ENCODE measurements around the gene ZNF37A. TPM values are rescaled to one million over a fixed set of nuclear protein-coding genes. Genes with fewer than 3 reads are reported as not detected.
"Not testable (repeated sequence)": the region's sequence is repeated elsewhere in the genome, so short reads cannot be mapped to it uniquely, and the experiment has no call there.

The ZNF37A gene
- 5.7 and 6.5 TPM in 2 replicates for total RNA-seq

DNA sequence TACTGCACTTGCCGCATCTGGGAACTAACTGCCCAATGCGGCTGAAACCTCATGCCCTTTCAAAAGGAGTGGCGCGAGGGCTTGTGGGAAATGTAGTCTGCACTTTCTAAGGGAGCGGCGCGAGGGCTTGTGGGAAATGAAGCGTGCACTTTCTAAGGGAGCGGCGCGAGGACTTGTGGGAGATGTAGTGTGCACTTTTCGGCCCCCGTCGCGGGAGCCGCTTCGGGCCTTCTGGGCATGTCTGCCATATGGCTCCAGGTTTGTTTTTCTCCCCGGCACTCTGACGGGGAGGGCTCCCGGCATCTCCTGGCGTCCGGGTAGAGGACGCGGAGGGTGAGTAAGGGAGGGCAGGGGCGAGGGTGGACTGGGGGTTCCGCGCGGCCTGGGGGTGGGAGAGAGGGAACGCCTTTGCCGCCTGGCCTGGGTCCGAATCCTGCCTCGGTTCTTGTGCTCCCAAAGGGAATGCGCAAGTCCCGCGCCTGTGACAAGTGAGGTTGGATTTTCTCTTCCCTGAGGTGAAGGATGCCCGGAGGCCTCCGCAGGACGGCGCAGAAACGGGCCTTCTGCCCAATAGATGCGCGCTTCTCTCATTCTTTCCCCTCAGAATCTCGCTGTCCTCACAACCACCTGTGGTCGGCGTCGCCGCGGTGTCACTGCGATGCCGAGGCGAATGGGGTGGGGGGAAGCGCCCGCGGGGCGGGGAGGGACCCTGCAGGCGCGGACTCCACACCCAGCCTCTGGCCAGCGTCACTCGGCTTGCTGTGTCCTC, at the start of gene ZNF37A:
Gene ZNF37A (plus strand): TSS at position 180 of the 769 bp plus-strand sequence. CDS start 2,281 bp downstream, outside the sequence.
- peak; percentile 97 to 98 for DNase-seq (ENCODE audit: low read depth in 2 of 2)

DNA sequence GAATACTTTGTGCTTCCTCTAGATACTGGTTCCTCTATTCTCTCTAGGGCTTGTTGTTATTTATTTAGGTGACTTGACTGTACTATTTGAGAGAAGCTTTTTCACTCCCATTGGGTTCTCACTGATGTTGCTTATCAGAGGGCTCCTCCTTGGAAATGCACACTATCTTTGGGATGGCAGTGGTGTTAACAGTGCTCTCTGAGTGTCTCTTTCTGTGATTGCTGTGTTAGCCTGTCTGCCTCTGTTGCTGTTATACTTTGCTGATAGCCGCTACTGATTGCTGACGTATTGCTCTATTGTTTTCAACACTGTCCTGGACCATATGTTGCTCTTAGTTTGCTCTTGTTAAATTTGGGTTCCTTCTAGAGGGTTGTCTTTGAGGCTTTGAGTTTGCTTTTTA, 49.0 kb upstream of the ZNF37A start:
- no peak for DNase-seq (ENCODE audit: low read depth in 2 of 2)

DNA sequence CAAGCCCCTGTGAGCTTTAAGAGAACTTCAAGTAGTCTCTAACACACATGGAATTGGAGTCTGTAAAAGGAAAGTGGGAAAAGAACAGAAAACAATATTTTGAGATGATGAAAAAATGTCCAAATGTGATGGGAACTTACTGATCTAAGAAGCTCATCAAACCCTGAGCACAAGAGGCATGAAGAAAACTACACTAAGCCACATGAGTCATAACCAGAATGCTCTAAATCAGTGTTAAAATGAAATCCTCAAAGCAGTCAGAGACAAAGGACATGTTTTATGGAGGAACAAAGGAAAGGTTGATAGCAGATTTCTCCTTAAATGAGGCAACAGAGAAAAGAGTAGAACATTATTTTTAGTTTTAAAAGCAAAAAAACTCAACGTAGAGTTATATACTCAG, 46.5 kb upstream of the ZNF37A start:
- DNase-seq (ENCODE audit: low read depth in 2 of 2), result no peak

DNA sequence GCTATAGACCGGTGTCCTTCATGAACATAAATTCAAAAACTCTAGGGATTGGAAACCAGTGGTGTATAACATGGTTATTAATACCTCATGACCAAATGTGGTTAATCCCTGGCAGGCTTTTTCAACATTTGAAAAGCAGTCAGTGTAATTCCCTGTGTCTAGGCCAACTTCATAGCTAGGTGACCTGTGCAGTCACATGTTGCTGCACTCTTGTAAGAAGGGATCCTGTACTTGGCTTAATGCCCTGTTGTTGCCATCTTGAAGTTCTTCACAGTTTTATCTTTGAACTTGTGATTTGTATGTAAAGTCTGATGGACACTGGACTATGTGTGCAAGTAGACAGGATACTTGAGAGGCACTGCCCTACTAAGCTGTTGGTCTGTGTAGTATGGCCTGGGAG, 43.9 kb upstream of the ZNF37A start:
- DNase-seq (ENCODE audit: low read depth in 2 of 2), result no peak

DNA sequence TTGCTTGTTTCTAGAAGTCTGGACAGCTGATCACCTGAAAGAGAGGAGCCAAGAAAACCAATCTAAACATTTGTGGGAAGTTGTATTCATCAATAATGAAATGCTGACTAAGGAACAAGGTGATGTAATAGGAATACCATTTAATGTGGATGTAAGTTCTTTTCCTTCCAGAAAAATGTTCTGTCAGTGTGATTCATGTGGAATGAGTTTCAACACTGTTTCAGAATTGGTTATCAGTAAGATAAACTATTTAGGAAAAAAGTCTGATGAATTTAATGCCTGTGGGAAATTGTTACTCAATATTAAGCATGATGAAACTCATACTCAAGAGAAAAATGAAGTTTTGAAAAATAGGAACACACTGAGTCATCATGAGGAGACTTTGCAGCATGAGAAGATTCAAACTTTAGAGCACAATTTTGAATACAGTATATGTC, 39.8 kb upstream of the ZNF37A start:
- DNase-seq (ENCODE audit: low read depth in 2 of 2), result no peak

DNA sequence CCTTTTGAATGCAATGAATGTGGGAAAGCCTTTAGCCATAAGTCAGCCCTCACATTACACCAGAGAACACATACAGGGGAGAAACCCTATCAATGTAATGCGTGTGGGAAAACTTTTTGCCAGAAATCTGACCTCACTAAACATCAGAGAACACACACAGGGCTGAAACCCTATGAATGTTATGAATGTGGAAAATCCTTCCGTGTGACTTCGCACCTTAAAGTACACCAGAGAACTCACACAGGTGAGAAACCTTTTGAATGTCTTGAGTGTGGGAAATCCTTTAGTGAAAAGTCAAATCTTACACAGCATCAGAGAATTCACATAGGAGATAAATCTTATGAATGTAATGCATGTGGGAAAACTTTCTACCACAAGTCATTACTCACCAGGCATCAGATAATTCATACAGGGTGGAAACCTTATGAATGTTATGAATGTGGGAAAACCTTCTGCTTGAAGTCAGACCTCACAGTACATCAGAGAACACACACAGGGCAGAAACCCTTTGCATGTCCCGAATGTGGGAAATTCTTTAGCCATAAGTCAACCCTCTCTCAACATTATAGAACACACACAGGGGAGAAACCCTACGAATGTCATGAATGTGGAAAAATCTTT, 38.8 kb upstream of the ZNF37A start:
- not testable (repeated sequence) for DNase-seq (ENCODE audit: low read depth in 2 of 2)

DNA sequence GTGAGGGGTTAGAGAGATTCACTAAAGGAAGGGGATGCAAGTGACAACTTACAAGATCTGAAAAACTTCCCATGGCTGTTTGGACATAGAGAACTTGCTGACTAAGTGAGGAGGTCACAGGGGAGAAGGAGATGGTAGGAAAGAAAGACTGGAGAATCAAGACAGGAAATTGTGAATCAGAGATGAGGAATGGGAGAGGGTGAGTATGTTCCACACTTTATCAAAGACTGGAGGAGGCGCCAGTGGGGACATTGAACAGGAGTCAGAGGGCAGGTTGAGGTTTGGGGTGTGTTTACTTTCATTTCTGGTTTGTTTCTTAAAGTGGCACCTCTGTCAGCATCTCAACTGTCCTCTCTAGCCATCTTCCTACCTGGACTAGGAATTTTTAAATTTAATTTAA, 24.5 kb upstream of the ZNF37A start:
- DNase-seq (ENCODE audit: low read depth in 2 of 2), result peak in 1 of 2 donors; percentile 44

DNA sequence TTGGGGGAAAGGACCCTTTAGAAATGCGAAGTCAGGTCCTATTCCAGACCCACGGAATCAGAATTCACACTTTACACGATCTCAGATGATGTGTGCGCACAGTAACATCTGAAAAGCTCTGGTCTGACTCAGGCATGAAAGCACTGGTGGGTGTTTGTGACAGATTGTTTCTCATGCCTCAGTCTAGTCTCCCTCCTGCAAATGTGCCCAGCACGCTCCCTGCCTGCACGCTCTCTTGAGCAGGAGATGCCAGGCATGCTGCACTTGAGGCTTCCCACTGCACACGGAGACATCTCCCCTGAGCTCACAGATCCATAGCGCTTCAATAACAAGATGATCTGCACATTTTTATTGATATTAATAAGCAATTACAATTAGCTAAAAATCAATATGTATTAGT, 23.6 kb upstream of the ZNF37A start:
- no peak for DNase-seq (ENCODE audit: low read depth in 2 of 2)

DNA sequence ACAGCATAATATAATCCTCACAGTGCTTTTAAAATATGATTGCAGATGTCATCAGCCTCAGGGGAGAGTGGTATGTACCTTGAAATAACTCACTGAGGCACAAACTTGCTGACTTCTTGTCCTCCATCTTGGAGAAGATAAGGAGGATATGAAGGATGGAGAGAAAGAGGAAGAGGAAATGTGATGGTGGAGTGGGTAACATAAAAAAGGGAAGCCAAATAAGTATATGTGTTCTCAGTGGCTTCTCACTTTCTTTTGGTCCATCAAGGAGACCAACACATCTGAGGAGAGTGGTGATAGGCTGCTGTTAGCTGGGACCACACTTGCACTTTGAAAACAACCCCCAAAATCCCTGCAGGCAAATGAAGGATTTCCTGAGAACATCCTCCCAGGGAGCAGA, 21.6 kb upstream of the ZNF37A start:
- DNase-seq (ENCODE audit: low read depth in 2 of 2), result no peak

DNA sequence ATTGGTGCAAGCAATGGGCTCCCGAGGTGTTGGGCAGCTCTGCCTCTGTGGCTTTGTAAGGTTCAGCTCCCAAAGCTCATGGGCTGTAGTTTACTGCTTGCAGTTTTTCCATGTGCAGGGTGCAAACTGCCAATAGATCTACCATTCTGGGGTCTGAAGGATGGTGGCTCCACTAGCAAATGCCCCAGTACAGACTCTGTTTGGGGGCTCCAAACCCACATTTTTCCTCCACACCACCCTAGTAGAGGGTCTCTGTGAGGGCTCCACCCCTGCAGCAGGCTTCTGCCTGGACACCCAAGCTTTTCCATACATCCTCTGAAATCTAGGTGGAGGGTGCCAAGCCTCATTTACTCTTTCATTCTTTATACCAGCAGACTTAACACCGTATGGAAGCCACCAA, 17.4 kb upstream of the ZNF37A start:
- DNase-seq (ENCODE audit: low read depth in 2 of 2), result no peak

DNA sequence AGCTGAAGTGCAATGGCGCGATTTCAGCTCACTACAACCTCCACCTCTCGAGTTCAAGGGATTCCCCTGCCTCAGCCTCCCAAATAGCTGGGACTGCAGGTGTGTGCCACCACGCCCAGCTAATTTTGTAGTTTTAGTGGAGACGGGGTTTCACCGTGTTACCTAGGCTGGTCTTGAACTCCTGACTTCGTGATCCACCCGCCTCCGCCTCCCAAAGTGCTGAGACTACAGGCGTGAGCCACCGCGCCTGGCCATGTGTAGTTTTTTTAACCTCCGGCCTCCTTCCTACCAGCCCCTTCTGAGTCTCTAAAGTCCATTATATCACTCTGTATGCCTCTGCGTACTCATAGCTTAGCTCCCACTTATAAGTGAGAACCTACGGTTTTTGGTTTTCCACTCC, 819 bp upstream of the ZNF37A start:
- DNase-seq (ENCODE audit: low read depth in 2 of 2), result not testable (repeated sequence)

DNA sequence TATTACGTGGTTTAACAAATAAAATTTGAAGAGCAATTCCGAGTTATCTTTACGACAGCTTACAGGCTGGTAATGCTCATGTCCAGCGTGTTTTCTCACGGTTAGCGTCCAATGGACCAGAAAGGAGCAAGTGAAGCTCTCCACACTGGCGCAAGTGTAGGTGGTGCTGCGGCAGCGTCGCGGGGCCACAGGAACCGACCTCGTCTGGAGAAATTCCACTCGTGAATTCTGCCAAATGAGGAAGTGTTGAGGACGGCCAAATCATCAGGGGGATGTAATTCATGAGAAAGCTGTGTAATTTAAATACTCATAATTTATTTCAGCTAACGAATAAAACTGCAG, 350 bp upstream of the ZNF37A start:
- no peak for DNase-seq (ENCODE audit: low read depth in 2 of 2)

DNA sequence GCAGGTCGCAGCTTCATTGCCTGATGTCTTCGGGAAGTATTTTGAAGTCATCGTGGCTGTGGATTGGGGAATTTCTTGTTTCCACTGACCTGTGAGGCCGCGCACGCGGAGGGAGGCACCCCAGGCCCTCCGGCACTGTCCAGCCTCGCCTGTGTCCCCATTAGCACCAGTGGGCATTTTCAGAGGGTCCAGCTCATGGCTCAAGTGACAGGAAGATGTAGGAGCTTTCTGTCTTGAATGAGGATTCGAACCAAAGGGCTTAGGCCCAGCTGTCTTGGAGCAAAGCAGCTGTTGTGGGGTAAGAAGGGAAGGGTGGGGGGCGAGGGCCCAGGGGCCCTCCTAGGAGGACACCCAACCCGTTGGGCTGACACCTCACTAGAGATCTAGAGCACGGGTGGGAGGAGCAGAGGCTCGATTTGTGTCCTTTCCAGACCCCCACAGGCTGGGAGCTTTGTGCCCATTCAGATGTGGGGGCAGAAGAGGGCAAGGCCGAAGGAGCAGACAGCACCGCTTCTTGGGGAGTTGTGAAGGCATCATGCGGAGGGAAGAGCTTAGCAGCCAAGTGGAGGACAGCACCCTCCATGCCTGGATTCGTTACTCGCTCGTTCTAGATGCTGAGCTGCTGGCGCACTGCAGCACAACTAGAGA, 914 bp downstream of the ZNF37A start:
- no peak for DNase-seq (ENCODE audit: low read depth in 2 of 2)

DNA sequence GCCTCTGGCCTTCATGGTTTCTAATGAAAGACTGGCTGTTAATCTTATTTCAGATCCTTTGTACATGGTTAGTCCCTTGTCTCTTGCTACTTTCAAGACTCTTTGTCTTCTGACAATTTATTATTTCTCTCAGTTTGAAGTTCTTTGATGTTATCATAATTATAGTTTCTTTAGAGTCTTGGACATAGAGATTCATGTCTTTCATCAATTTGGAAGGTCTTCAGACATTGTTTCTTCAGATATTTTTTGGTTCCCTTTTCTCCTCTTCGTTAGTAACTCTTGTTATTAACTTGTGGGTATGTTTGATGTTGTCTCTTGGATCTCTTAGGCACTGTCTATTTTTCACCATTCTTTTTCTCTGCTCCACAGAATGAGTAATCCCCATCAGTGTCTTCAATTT, 8.7 kb downstream of the ZNF37A start:
- no peak for DNase-seq (ENCODE audit: low read depth in 2 of 2)

DNA sequence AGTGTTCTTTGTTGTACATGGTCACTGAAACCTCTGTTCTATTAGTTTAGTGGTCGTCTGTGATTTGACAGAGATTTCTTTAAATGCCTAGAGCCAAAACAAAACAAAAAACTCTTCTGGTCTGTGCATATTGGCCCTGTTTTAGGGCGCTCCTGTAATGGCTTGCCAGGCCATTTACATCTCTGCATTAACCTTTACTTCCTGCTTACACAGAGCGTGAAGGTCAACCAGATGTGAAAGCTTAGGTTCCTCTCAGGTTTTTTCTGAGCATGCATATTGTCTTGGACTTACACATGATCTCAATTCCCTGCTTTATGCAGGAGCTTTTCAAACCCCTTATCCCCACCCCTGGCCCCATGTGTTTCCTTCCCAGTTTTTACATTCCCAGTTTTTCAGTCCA, 9.6 kb downstream of the ZNF37A start:
- DNase-seq (ENCODE audit: low read depth in 2 of 2), result no peak

DNA sequence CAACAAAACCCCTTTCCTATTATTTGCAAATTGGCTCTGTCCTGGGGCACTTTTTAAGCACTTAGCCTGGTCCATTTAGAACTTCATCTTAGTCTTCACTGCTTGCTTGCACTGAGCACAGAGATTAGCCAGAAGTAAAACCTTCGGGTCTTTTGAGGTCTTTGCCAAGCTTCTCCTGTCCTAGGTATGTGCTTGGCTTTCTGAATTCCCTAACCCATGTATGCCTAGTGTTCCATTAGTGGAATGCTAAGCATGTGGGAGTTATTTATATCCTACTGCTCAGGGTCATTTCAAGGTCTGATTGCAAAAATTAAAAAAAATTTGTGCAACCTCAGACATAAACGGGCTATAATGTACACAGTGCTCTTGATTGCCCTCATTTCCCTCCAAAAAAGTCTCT, 18.0 kb downstream of the ZNF37A start:
- DNase-seq (ENCODE audit: low read depth in 2 of 2), result no peak

DNA sequence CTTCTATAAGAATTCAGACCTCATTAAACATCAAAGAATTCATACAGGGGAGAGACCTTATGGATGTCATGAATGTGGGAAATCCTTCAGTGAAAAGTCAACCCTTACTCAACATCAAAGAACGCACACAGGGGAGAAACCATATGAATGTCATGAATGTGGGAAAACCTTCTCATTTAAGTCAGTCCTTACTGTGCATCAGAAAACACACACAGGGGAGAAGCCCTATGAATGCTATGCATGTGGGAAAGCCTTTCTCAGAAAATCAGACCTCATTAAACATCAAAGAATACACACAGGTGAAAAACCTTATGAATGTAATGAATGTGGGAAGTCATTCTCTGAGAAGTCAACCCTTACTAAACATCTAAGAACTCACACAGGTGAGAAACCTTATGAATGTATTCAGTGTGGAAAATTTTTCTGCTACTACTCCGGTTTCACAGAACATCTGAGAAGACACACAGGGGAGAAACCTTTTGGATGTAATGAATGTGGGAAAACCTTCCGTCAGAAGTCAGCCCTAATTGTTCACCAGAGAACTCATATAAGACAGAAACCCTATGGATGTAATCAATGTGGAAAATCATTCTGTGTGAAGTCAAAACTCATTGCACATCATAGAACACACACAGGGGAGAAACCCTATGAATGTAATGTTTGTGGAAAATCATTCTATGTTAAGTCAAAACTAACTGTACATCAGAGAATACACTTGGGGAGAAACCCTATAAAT, 24.1 kb downstream of the ZNF37A start:
- peak; percentile 18 to 28 for DNase-seq (ENCODE audit: low read depth in 2 of 2)

DNA sequence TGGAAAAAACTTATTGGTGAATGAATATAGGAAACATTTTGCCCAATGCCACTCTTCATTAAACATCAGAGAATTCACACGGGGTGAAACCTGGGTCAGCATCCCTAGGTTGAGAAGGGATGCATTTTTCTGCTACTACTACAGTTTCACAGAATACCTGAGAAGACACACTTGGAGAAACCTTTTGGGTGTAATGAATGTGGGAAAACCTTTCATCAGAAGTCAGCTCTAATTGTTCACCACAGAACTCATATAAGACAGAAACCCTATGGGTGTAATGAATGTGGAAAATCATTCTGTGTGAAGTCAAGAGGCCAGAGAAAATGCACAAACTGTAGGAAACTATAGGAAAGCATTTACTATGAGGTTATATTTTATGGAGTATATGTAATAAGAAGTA, 24.9 kb downstream of the ZNF37A start:
- no peak for DNase-seq (ENCODE audit: low read depth in 2 of 2)

DNA sequence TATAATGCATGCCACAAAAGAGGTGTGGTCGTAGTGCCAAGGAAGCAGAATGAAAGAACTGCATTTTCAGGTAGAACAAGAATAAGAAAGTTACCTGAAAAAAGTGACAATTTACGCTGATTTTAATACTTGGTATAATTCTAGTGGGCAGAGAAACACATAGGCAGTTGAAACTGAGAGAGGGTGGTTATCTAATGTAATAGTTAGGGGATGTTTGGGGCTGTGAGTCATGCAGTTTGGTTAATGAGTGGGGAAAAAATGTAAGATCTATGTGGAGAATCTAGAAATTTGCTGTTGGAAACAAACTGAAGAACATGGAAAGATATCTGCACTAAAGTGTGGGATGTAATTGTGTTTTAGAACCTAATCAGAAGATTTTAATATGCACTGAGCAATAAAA, 33.7 kb downstream of the ZNF37A start:
- DNase-seq (ENCODE audit: low read depth in 2 of 2), result no peak

DNA sequence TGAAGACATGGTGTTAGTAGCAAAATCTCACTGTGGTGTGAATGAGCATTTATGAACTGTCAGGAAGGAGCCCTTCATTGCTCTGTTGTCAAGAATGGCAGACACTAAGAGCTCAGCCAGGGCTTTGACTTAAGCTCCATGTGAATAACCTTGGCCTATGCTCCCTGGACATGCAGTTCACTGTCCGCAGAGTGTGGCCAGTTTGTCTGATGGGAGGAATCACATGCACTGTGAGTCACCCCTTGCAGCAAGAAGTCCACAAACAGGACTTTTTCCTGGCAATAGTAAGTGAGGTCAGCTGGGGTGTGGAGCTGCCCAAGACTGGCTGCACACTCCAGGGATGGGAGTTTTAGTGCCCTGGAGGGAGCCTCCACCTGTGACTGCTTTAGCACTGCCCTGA, 49.5 kb downstream of the ZNF37A start:
- DNase-seq (ENCODE audit: low read depth in 2 of 2), result peak in 1 of 2 donors; percentile 5

DNA sequence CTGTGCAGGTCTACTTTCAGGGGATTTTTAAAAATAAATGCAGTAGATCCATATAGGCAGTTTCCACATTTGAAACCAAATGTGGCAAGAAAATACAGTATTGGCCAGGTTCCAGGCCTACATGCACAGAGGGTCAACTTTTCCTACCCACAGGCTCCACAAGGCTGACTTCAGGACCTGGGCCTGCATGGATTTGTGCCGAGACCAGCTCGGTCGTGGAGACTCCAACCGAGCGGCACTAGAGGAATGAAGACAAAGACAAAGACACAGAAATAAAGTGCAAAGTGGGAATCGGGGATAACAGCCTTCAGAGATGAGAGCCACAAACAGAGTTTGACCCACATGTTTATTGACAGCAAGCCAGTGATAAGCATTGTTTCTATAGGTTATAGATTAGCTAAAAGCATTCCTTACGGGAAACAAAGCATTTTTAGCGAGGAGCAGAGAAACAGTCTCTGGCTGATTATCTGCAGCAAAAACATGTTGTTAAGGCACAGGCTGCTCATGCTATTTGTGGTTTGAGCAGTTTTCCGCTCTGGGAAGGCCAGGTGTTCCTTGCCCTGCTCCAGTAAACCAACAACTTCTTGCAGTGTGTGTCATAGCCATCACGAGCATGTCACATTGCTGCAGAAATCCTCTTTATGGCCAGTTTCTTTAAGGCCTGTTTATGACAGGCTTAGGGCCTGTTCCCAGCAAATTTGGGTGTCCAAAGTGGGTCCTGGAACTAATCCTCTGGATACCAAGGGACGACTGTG, 52.6 kb downstream of the ZNF37A start:
- no peak for DNase-seq (ENCODE audit: low read depth in 2 of 2)

Data from lung microvascular endothelial cell (primary cell).